ENCODE data around the gene CNTN4.

GRCh38 chr3:2423143-2423542 is 324.5 kb downstream of the CNTN4 start:
- TF ChIP-seq CTCF (IDR thresholded peaks at IDR 0.05; ENCODE audit: low read length) (no peak), EZH2 (optimal IDR thresholded peaks at IDR 0.05; ENCODE audit: low read depth, low read length) (no peak)
